OCI-LY1 (cell line): ENCODE results near the gene MBNL1.

Experiments
- H2AFZ ChIP-seq: fragments of 200-600 bp; sonication (generic), shearing (Covaris generic); 2 replicates; pipeline ENCODE4 v1.6.0; 2014; ENCODE audit warnings: antibody characterized with exemption, mild to moderate bottlenecking, low read length
- H3F3A ChIP-seq: fragments of 200-600 bp; sonication (generic), shearing (Covaris generic); 2 replicates; pipeline ENCODE4 v1.6.0; 2014; ENCODE audit warnings: mild to moderate bottlenecking, antibody characterized with exemption, low read length, moderate library complexity; ENCODE audit not compliant: insufficient read depth
- H3K27ac ChIP-seq: fragments of 200-600 bp; sonication (generic); 2 replicates; pipeline ENCODE4 v1.5.1; 2014; ENCODE audit warnings: low read length, mixed run types, mild to moderate bottlenecking, low read depth; ENCODE audit not compliant: poor library complexity, severe bottlenecking
- H3K27me3 ChIP-seq: fragments of 200-600 bp; sonication (generic); 2 replicates; pipeline ENCODE4 v1.6.0; 2014; ENCODE audit warnings: antibody characterized with exemption, mild to moderate bottlenecking, low read length, moderate library complexity; ENCODE audit not compliant: insufficient read depth
- H3K36me3 ChIP-seq: fragments of 200-600 bp; sonication (generic); 2 replicates; pipeline ENCODE4 v1.6.1; 2014; ENCODE audit warnings: mild to moderate bottlenecking, antibody characterized with exemption, low read length, moderate library complexity, mixed read lengths; ENCODE audit not compliant: insufficient read depth
- H3K4me1 ChIP-seq: fragments of 200-600 bp; sonication (generic); 2 replicates; pipeline ENCODE4 v1.5.1; 2014; ENCODE audit warnings: mild to moderate bottlenecking, low read length, moderate library complexity; ENCODE audit not compliant: insufficient read depth, severe bottlenecking
- H3K4me2 ChIP-seq: fragments of 200-600 bp; sonication (generic), shearing (Covaris generic); 2 replicates; pipeline ENCODE4 v1.6.1; 2014; ENCODE audit warnings: low read length
- H3K4me3 ChIP-seq: fragments of 200-600 bp; sonication (generic); 2 replicates; pipeline ENCODE4 v1.5.1; 2014; ENCODE audit warnings: low read length, low read depth, mild to moderate bottlenecking, mixed read lengths; ENCODE audit not compliant: poor library complexity, severe bottlenecking
- H3K79me2 ChIP-seq: fragments of 200-600 bp; shearing (Covaris generic); 2 replicates; pipeline ENCODE4 v1.6.1; 2016; ENCODE audit warnings: mixed run types, low read length, mixed read lengths; ENCODE audit not compliant: insufficient read depth
- H3K9ac ChIP-seq: fragments of 200-600 bp; sonication (generic), shearing (Covaris generic); 2 replicates; pipeline ENCODE4 v1.6.1; 2014; ENCODE audit warnings: mild to moderate bottlenecking, low read length, mixed read lengths
- H3K9me2 ChIP-seq: fragments of 200-600 bp; sonication (generic), shearing (Covaris generic); 2 replicates; pipeline ENCODE4 v1.6.1; 2014; ENCODE audit warnings: low read depth, mild to moderate bottlenecking, low read length, mixed read lengths
- H3K9me3 ChIP-seq: fragments of 200-600 bp; shearing (Covaris generic); 2 replicates; pipeline ENCODE4 v1.6.1; 2014; ENCODE audit warnings: low read length, mixed read lengths
- H4K20me1 ChIP-seq: fragments of 200-600 bp; sonication (generic), shearing (Covaris generic); 2 replicates; pipeline ENCODE4 v1.6.0; 2016; ENCODE audit warnings: mild to moderate bottlenecking, low read length; ENCODE audit not compliant: insufficient read depth
- EZH2 ChIP-seq: fragments of 200-600 bp; sonication (generic), shearing (Covaris generic); IDR thresholded peaks from 2 replicates; pipeline ENCODE4 v1.8.0; 2017; ENCODE audit warnings: borderline replicate concordance, mixed run types, mild to moderate bottlenecking, antibody characterized with exemption, low read length, moderate library complexity, mixed read lengths
- TF ChIP-seq, protein P1 (sequence below): fragments of 200-600 bp; sonication (generic), shearing (Covaris generic); IDR thresholded peaks from 2 replicates; pipeline ENCODE4 v1.5.1; 2017; ENCODE audit warnings: mild to moderate bottlenecking, antibody characterized with exemption, low read length, moderate library complexity, mixed read lengths

MBNL1 gene

GRCh38 chr3:152391671-152392070, 122.9 kb downstream of the MBNL1 start:
- Histone ChIP-seq H3K9me2 (no peaks in the 10 kb centered on the region), H3K4me2 (no peak overlapping the region), H3K4me3 (no peak overlapping the region), H3K27me3 (no peaks in the 10 kb centered on the region), H3F3A (no peaks in the 10 kb centered on the region), H2AFZ (no peak overlapping the region), H3K27ac (no peak overlapping the region), H3K36me3 (peaks cover 60% of the 10 kb centered on the region), H3K9me3 (no peaks in the 10 kb centered on the region), H3K79me2 (peaks cover 97% of the 10 kb centered on the region), H3K4me1 (peaks cover 4% of the 10 kb centered on the region), H4K20me1 (peaks cover 3% of the 10 kb centered on the region; the same call in 1 of the 2 replicates), H3K9ac (no peak overlapping the region)
- TF ChIP-seq EZH2, result no peak
- TF ChIP-seq, protein P1, sequence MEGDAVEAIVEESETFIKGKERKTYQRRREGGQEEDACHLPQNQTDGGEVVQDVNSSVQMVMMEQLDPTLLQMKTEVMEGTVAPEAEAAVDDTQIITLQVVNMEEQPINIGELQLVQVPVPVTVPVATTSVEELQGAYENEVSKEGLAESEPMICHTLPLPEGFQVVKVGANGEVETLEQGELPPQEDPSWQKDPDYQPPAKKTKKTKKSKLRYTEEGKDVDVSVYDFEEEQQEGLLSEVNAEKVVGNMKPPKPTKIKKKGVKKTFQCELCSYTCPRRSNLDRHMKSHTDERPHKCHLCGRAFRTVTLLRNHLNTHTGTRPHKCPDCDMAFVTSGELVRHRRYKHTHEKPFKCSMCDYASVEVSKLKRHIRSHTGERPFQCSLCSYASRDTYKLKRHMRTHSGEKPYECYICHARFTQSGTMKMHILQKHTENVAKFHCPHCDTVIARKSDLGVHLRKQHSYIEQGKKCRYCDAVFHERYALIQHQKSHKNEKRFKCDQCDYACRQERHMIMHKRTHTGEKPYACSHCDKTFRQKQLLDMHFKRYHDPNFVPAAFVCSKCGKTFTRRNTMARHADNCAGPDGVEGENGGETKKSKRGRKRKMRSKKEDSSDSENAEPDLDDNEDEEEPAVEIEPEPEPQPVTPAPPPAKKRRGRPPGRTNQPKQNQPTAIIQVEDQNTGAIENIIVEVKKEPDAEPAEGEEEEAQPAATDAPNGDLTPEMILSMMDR, result no peak

DNA sequence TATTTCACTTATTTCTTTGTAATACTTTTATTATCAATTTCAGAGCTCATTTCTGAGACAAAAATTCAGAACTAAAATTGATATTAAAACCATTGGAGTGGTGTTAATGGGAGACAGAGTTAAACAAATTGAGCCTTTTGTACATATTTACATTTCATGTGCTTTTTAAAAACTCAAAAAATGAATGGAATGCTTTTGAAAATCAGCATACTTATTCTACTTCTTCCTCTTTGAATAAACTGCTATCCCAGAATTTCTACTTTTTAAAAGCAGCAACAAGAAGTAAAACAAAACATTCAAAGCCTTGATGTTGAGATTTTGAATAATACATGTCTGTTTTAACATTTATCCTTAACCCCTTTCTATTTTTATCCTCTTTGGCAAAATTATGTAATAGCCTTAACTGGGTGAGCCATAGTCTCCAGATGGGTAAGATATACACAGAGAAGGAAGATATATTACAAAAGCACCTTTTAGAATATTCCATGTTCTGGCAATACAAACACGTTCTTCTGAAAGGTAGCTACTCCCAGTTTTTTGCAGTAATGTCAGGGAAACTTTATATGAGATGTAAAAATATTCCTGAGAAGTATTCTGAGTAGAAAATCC, 123.6 kb downstream of the MBNL1 start:
- H3K79me2 ChIP-seq, result peaks cover 97% of the 10 kb centered on the region
- H3K27ac ChIP-seq, result no peak overlapping the region
- no peaks in the 10 kb centered on the region for H3K4me1 ChIP-seq
- TF ChIP-seq EZH2, result no peak
- TF ChIP-seq, protein P1, result no peak
- no peaks in the 10 kb centered on the region for H3K9me2 ChIP-seq
- H3K36me3 ChIP-seq, result peaks cover 67% of the 10 kb centered on the region
- no peaks in the 10 kb centered on the region for H3K27me3 ChIP-seq
- no peak overlapping the region for H3K4me2 ChIP-seq
- H2AFZ ChIP-seq, result no peak overlapping the region
- no peaks in the 10 kb centered on the region for H3K9me3 ChIP-seq
- H3K4me3 ChIP-seq, result no peak overlapping the region
- no peaks in the 10 kb centered on the region for H3F3A ChIP-seq
- H4K20me1 ChIP-seq, result peaks cover 3% of the 10 kb centered on the region; the same call in 1 of the 2 replicates
- H3K9ac ChIP-seq, result no peak overlapping the region

GRCh38 chr3:152394246-152394645, 125.5 kb downstream of the MBNL1 start:
- H2AFZ ChIP-seq, result no peak overlapping the region
- H3K79me2 ChIP-seq, result peaks cover 97% of the 10 kb centered on the region
- H3F3A ChIP-seq, result no peaks in the 10 kb centered on the region
- H4K20me1 ChIP-seq, result peaks cover 3% of the 10 kb centered on the region; the same call in 1 of the 2 replicates
- H3K4me2 ChIP-seq, result no peak overlapping the region
- H3K27me3 ChIP-seq, result no peaks in the 10 kb centered on the region
- no peaks in the 10 kb centered on the region for H3K9me2 ChIP-seq
- no peaks in the 10 kb centered on the region for H3K9me3 ChIP-seq
- no peak overlapping the region for H3K4me3 ChIP-seq
- TF ChIP-seq, protein P1, result no peak
- TF ChIP-seq EZH2, result no peak
- H3K36me3 ChIP-seq, result peaks cover 70% of the 10 kb centered on the region
- H3K4me1 ChIP-seq, result peaks cover 10% of the 10 kb centered on the region
- H3K9ac ChIP-seq, result no peak overlapping the region
- H3K27ac ChIP-seq, result no peak overlapping the region
